Measurements from ENCODE around the gene TMEM38B.
"Not testable (repeated sequence)": the region's sequence is repeated elsewhere in the genome, so short reads cannot be mapped to it uniquely, and the experiment has no call there.

Gene TMEM38B

DNA sequence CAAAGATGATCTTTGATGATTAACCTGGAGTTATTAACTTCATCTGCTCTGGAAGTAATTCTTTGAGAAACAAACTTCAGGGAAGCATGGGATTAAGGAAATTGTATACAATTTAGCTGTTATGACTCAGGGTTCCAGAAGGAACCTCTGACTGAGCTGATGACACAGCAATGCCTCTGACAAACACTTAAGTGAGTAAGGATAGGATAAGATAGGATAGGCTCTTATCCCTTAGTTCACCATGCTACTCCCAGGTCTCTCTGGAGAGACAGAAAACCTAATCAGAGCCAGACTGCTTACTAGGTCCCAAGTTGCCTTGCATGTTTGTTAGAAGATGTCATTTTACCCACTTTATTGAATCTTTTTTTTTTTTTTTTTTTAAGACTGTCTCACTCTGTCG lies 12.6 kb upstream of the TMEM38B start:
- DNase-seq (ENCODE audit: low spot score), result no peak

DNA sequence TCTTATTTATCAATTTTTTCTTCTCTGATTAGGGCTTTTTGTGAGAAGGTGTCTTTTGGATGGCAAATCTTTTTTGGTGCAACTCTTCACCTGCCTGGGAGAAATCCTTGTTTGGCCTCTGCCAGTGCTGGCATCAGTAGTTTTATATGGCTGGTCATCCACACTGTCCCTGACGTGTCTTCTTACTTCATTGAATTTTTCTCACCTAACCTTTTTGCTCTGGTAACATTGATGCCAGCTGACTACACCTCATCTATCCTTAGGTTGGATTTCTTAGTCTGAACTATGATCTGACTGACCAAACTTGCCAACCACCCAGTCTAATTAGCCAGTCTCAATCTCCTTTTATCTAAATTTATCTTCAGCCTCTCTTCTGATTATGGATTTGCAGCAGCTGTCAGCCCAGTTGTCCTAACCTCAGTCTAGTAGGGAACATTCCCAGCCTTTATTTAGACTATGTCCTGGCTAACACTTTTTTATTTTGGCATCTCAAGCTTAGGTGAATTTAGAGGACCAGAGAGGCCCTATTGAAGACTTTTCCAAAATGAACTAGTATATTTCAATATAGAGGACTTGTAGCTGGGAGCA lies 10.6 kb upstream of the TMEM38B start:
- no peak for DNase-seq (ENCODE audit: low spot score)

DNA sequence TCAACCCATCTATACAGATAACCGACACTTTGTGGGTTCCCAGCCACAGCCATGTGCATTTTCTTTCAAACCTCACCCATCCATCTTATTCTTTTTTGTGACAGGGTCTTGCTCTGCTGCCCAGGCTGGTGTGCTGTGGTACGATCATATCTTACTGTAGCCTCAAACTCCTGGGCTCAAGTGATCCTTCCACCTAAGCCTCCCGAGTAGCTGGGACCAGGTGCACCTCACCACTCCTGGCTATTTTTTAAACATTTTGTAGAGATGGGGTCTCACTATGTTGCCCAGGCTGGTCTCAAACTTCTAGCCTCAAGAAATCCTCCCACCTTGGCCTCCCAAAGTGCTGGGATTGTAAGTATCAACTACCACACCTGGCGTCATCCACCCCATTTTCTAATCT lies 7.4 kb upstream of the TMEM38B start:
- no peak for DNase-seq (ENCODE audit: low spot score)

DNA sequence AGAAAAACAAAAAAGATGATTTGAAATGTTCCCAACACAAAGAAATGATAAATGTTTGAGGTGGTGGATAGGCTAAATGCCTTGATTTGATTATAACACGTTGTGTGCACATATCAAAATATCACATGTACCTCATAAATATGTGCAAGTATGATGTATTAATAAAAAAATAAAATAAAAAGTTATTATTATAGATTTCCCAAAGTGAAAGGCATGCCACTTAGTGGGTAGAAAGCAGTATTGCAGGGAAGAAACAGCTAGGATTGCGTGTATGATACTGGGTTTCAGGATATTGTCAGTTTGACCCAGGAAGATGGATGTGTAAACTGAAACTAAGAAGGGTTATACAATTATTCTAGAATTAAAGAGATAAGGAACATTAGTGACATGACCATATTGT lies 3.6 kb upstream of the TMEM38B start:
- DNase-seq (ENCODE audit: low spot score), result no peak

DNA sequence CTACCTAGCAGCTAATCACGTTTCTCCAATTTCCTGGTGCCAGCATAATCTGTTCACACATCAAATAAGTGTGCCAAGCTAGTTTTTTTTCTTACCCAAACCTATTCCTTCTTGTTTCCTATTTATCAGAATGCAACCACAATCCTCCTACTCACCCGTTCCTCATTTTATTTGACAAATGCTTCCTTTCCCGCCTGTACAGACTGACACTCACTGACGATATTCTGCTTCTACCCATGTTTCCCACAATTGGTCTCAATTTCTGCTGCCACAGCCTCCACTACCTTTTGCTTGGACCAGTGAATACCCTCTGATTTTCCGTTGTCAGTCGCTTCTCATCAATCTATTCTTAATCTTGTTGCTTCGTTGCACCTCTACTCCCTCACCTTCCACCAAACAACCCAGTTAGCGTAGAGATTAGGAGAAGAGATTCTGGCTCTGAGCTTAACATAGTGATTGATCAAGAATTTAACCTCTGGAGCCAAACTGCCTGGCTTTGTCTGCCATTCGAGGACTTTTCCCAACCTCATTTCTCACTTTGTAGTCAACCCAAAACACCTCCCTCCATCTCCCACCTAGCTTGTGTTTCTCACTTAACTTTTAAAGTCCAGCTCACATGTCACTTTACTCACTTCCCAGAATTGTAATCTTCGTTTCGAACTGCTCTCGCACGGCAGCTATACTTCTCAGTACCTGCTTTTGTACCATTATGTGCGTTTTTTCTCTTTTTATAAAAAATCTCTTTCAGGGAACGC lies 729 bp upstream of the TMEM38B start:
- DNase-seq (ENCODE audit: low spot score), result peak; percentile 13

DNA sequence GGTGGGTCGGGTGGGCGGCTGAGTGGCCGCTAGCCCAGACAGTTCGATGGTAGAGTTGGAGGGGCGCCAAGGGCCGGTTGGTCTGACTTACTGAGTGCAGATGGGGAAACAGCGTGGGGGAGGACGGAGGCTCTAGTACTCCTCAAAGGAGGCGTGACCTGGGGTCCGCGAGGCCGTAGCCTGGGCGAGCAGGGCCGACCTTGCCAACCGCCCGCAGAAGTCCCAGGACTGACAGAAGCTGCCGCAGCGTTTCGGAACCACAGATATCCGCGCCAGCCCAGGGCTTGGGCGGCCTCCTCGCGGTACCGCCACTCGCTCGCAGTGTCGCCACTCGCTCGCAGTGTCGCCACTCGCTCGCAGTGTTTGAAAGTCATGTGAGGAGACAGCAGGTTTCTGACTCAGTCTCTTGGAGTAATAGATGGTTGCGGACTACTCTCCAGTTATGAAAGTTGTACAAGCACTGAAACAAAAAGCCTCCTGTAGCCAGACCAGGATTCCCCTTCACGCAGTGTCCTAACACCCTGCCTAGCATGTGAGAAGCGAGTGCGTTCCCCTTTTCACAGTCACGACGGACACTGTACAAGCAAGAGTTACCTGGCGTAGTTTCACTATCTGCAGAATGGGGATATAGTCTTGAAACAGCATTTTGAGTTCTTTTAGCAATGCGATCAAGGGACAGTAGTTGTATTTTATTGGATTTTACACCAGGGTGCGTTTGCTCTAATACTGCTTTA lies 674 bp downstream of the TMEM38B start:
- peak; percentile 50 for DNase-seq (ENCODE audit: low spot score)

DNA sequence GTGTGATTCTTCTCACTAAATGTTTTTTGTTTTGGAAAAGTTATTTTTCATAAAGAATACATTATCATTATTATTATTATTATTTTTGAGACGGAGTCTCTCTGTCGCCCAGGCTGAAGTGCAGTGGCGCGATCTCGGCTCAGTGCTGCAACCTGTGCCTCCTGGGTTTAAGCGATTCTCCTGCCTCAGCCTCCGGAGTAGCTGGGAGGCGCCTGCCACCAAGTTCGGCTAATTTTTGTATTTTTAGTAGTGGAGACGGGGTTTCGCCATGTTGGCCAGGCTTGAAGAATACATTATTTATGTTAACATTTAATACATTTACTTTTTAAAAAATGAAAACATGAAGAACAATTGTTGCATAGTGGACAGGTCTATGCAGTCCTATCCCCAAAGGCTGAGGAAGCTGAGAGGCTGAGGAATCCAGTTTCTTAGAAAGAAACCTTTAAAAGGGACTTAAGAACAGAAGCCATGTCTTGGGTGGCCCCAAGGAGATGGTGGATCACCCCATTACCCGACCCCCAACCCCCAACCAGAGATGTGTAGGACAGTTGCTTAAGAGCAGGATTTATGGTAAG lies 2.0 kb downstream of the TMEM38B start:
- DNase-seq (ENCODE audit: low spot score), result no peak

DNA sequence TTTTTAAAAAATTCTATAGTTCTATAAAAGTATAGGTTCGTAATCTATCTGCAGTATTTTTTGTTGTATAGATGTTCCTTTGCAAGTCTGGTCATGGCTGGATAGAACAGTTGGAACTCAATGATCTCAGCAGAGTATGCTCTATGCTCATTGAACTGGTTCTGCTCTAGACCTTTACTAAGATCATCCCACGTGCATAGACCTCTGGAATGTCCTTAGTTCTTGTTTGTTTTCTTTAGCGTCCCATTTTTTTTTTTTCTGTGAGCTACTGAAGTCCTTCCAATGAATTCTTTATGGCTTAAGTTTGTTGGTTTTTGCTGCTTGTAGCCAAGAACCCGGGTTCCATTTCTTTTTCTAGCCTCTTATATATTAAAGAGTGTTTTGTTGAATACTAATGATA lies 3.5 kb downstream of the TMEM38B start:
- DNase-seq (ENCODE audit: low spot score), result no peak

DNA sequence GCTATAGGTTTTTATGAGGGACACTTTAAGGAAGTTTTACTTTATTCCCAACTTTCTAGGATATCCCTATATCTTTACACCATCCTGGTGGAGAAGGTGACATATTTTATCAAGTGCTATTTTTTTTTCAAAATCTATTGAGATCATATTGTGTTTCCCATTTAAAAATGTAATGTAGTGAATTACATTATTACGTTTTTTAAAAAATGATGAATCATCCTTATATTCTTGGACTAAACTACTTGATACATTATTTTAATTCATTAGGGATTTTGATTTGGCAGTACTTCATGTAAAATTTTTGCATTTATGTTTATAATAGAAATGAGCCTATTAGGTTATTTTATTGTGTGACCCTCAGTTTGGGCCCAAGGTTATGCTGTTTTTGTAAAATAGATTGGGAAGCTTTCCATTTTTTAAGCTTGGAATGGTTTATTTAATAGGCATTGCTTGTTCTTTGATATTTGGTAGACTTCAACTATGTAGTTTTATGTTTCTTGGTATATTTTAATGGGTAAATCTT lies 4.1 kb downstream of the TMEM38B start:
- no peak for DNase-seq (ENCODE audit: low spot score)

DNA sequence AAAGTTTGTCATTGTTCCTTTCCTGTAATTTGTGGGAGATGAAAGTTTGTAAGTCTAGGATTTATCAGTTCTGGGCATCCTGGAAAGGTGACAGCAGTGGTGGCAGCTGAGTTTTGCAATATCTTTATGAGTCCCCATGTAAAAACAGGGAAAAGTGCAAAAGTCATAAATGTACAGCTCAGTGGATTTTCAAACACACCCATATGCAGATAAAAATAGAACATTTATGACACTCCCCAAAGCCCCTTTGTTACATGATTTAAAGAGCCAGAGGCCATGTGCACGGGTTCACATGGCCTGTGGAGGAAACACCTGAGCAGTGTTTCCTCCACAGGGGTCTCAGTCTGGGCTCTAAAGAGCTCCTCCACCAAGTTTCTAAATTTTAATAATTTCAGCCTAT lies 6.3 kb downstream of the TMEM38B start:
- DNase-seq (ENCODE audit: low spot score), result no peak

DNA sequence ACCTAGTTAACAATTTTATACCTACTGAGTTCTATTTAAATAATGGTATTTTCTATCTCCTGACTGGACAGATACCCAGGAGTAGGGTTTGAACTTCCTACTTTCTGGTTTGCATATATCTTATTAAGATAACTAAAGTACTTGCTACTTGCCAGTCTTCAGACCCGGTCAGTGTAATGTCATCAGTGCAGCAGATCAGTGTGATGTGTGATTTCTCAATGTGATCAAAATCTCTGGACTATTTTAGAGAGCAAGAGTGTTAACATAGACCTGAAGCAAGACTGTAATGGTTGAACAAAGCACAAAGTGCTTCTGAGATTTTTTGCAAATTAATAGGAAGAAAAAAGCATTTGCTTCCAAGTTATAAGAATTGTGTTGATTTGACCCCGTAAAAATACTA lies 6.8 kb downstream of the TMEM38B start:
- no peak for DNase-seq (ENCODE audit: low spot score)

DNA sequence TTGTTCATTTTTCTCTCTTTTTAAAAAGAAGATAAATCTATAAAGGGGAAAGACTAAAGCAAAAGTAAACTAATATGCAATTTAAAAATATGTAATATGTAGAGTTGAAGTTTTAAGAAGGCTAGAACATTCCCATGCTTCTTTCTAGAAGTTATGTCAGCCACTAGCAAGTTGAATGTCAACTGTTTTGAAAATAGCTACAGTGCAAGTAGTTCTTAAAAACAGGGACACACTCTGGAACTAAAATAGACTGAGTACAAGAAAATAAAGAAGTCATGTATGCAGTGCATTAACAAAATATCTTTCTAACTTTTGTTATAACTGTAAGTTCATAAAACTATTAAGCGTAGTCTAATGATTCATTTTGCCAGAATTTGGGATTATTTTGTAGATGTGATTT lies 7.9 kb downstream of the TMEM38B start:
- no peak for DNase-seq (ENCODE audit: low spot score)

DNA sequence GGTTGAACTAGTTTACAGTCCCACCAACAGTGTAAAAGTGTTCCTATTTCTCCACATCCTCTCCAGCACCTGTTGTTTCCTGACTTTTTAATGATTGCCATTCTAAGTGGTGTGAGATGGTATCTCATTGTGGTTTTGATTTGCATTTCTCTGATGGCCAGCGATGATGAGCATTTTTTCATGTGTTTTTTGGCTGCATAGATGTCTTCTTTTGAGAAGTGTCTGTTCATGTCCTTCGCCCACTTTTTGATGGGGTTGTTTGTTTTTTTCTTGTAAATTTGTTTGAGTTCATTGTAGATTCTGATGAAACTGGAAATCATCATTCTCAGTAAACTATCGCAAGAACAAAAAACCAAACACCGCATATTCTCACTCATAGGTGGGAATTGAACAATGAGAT lies 9.3 kb downstream of the TMEM38B start:
- DNase-seq (ENCODE audit: low spot score), result not testable (repeated sequence)

DNA sequence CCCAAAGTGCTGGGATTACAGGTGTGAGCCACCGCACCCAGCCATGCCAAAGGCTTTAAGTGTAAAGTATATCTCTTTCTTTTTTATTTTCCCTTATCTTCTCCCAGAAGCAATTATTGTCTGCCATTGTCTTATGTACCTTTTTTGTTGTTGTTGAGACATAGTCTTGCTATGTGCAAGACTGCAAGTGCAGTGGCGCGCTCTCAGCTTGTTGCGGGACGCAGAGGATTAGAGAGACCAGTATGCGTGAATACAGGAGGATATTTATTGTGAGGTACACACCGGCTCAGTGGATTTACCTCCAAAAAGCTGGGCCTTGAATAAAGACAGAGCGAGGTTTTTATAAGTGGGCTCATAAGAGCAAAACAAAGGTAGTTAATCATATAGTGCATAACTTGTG lies 11.8 kb downstream of the TMEM38B start:
- DNase-seq (ENCODE audit: low spot score), result no peak

DNA sequence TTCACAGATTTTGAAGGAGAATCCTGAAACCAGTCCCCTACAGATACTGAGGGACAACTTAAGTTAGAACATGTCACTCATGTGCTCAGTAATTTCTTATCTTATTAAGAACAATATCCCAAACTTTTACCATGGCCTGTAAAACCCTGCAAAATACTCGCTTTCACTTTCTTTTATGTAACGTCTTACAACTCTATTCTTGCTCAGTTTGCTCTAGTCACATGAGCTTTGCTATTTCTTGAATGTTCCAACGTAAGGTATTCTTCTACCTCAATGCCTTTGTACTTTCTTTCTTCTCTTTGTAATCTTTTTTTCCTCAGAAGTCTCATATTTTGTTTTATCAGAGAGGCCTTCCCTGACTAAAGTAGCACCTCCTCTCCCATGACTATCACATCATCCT lies 14.1 kb downstream of the TMEM38B start:
- no peak for DNase-seq (ENCODE audit: low spot score)

DNA sequence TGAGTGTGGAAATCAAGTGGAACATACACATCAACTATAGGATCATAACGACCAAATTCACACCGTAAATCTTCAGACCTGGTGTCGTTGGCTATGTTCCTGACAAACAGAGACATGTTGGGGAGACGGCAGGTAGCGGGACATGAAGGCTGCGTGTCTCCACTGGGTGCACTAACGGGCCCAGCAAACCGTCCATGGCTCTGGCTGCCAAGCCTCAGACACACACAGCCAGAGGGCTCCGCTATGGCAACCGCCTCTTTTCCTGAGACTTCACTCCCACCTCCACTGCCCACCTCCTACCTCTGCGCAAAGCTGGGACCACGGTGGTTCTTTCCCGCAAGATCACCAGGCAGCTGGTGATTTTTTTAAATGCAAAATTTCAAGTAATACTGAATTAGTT lies 16.3 kb downstream of the TMEM38B start:
- no peak for DNase-seq (ENCODE audit: low spot score)

DNA sequence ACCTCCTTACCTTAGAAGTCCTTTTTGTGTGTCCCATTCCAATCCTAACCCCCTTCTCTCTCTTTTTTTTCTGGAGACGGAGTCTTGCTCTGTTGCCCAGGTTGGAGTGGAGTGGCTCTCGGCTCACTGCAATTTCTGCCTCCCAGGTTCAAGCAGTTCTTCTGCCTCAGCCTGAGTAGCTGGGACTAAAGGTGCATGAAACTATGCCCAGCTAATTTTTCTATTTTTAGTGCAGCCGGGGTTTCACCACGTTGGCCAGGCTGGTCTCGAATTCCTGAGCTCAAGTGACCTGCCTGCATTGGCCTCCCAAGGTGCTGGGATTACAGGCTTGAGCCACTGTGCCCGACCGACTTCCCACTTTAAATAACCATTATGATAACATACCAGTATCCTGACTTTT lies 17.5 kb downstream of the TMEM38B start:
- DNase-seq (ENCODE audit: low spot score), result no peak

DNA sequence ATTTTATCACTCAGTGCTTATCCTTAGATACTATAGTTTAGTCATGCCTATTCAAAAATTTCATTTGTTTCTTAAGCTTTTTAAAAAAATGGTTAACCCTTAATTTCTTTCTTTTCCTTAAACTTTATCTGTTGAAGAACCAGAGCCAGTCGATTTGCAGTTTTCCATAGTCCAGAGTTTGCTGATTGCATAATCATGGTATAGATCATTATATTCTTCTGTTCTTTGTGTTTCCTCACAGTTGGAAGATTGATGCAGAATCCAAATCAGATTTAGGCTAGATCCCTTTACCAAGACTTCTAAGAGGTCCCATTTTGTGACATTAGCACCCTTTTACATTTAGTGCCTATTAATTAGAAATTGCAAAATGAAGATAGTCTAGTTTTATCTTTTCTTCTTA lies 18.0 kb downstream of the TMEM38B start:
- no peak for DNase-seq (ENCODE audit: low spot score)

DNA sequence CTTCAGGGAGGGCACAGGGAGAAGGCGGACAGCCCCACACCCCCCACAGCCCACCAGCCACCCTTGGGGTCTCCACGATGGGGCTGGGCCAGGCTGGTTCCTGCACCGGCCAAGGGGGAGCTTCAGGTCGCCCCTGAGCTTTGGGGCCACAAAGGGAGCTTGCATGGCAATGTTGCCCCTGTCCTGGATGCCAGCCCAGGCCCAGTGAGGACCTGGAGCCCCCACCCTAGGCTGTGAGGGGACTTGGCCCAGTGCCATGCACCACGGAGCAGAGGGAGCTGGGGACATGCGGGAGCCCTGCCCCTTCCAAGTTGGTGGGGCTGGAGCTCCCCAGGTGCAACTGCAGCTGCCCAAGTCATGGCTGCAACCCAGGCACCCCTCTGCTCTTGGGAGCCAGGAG lies 18.4 kb downstream of the TMEM38B start:
- no peak for DNase-seq (ENCODE audit: low spot score)

DNA sequence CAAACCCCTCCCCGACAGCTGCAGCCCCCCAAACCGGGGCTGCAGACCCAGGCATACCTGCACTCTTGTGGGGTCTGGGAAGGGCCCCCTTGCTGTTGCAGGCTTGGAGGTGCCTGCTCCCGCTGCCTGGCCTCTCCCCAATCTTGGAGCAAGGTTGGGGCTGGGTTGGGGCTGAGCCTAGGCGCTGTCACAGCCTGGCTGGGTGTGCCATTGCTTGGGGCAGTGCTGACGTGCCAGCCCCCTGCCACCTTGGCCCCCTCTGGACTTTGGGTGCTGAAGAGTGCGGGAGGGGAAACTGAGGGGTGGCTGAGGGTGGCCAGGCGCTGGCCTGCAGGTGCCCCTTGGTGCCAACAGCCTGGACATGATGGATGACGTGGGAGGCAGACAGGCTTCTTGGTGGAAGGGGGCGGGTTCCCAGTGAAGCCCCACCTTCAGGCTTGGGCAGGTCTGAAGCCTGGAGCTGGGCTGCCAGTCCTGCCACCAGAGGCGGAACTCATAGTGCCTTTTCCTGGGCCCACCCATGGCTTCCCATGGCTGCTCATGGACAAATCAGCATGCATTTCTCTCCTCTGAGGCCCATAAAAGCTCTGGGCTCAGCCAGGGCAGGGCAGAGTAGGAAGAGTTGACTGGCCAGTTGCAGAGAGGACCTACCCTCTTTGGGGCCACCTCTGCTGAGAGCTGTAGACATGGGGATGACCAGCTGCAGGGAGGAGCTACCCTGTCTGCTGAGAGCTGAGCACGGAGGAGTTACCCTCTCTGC lies 19.1 kb downstream of the TMEM38B start:
- DNase-seq (ENCODE audit: low spot score), result no peak

DNA sequence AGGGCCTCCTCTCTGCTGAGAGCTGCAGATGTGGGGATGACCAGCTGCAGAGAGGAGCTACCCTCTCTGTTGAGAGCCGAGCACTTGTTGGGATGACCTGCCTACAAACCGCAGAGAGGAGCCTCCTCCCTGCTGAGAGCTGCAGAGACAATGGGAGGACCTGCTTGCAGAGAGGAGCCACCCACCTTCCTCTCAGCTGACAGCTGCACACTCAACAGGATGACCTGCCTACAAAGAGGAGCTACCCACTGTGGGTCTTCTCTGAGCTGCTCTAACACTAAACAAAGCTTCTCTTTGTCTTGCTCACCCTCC lies 19.6 kb downstream of the TMEM38B start:
- DNase-seq (ENCODE audit: low spot score), result no peak

DNA sequence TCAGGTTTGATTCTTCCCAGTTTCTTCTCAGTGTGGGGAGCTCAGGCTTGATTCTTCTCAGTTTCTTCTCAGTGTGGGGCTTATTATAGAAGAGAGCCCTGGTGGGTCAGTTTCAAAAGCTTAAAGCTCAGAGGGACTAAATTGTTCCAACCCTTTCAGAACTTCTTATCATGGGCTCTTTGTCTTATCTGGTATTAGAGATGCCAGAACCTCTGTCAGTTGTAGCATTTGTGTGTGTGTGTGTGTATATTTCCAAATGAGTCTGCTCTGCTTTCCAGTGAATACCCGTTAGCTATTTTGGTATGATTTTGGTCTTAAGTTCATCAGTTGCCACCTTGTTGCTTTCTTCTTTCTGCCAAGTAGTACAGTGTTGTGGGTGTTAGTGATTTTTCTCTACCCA lies 21.8 kb downstream of the TMEM38B start:
- no peak for DNase-seq (ENCODE audit: low spot score)
